Hindlimb muscle (tissue), 1 donor: Measurements from ENCODE around the gene HLF. TPM values are rescaled to one million over a fixed set of nuclear protein-coding genes. Genes with fewer than 3 reads are reported as not detected.

Source experiments
- DNase-seq: peaks from one replicate; pipeline ENCODE4 v3.0.0-alpha.2; 2013
- polyA plus RNA-seq: library from polyadenylated mRNA; unstranded; fragments of 120-200 nt; gene quantifications from one replicate; pipeline ENCODE4 v1.2.1, GENCODE V29; 2013; ENCODE audit not compliant: insufficient read length

The HLF gene
- polyA plus RNA-seq, 1 donor = 8.1 TPM

GRCh38 chr17:55275894-55276804 is 11.4 kb downstream of the HLF start:
- no peak for DNase-seq

GRCh38 chr17:55278173-55278961 is 13.6 kb downstream of the HLF start:
- DNase-seq = no peak

GRCh38 chr17:55279203-55279602 is 14.4 kb downstream of the HLF start:
- no peak for DNase-seq

GRCh38 chr17:55279788-55280187 is 15.0 kb downstream of the HLF start:
- no peak for DNase-seq

GRCh38 chr17:55280212-55280611 is 15.5 kb downstream of the HLF start:
- DNase-seq = no peak

- DNase-seq = no peak
Observed at GRCh38 chr17:55281649-55282378, 17.1 kb downstream of the HLF start.

- DNase-seq = no peak
Observed at GRCh38 chr17:55282379-55282702, 17.6 kb downstream of the HLF start.

GRCh38 chr17:55282741-55283140 is 18.0 kb downstream of the HLF start:
- DNase-seq = no peak

- peak; percentile 57 for DNase-seq
Observed at GRCh38 chr17:55283256-55283965, 18.7 kb downstream of the HLF start.

- DNase-seq = no peak
Observed at GRCh38 chr17:55284001-55284884, 19.5 kb downstream of the HLF start.

GRCh38 chr17:55284944-55285339 is 20.2 kb downstream of the HLF start:
- DNase-seq = no peak

- DNase-seq = peak; percentile 94
Observed at GRCh38 chr17:55285340-55286301, 20.9 kb downstream of the HLF start.

- DNase-seq = no peak
Observed at GRCh38 chr17:55286681-55287589, 22.2 kb downstream of the HLF start.

- no peak for DNase-seq
Observed at GRCh38 chr17:55288356-55289105, 23.8 kb downstream of the HLF start.

- no peak for DNase-seq
Observed at GRCh38 chr17:55289106-55289446, 24.3 kb downstream of the HLF start.

- DNase-seq = no peak
Observed at GRCh38 chr17:55289978-55290377, 25.2 kb downstream of the HLF start.

GRCh38 chr17:55290492-55291113 is 25.8 kb downstream of the HLF start:
- no peak for DNase-seq

- DNase-seq = no peak
Observed at GRCh38 chr17:55291114-55291507, 26.4 kb downstream of the HLF start.
